Caco-2 (cell line): ENCODE results near the gene IRF2. TPM values are rescaled to one million over a fixed set of nuclear protein-coding genes. Genes with fewer than 3 reads are reported as not detected.

ENCODE experiments used
- BruUV-seq: library from RNA; stranded (reverse); fragments of 400-500 nt; replicated peaks from 2 replicates; lab custom pipeline; 2021; lab: Mats Ljungman, UMichigan
- CTCF ChIA-PET: fragments of 300-600 bp; sonication (Branson Sonifier 250); formaldehyde crosslinking; loops from one replicate; lab custom pipeline; 2022; ENCODE audit warnings: antibody characterized with exemption; lab: Charles Lee
- POLR2A ChIA-PET: fragments of 300-600 bp; sonication (Branson Sonifier 250); formaldehyde crosslinking; loops from one replicate; lab custom pipeline; 2022; ENCODE audit warnings: antibody characterized with exemption; lab: Charles Lee
- DNase-seq, 2 experiments: peaks; one replicate each; pipeline versions ENCODE4 v3.0.0 to v3.0.0-alpha.2; 2020 to 2022
- H3K27me3 ChIP-seq: replicated peaks from 2 replicates; pipeline ENCODE4 v1.6.0; 2011; ENCODE audit warnings: low read length; ENCODE audit not compliant: control insufficient read depth, insufficient read depth
- H3K36me3 ChIP-seq: 2 replicates; pipeline ENCODE4 v1.5.1; 2011; ENCODE audit warnings: low read length; ENCODE audit not compliant: control insufficient read depth, insufficient read depth
- H3K4me1 ChIP-seq: fragments of 250-450 bp; sonication (Bioruptor Pico); 2 replicates; pipeline ENCODE4 v1.5.1; 2020; ENCODE audit warnings: mild to moderate bottlenecking
- H3K4me3 ChIP-seq: 2 replicates; pipeline ENCODE4 v1.5.1; 2011; ENCODE audit warnings: low read depth, mild to moderate bottlenecking, control low read depth, low read length
- H3K9me3 ChIP-seq: fragments of 250-450 bp; sonication (Bioruptor Pico); 2 replicates; pipeline ENCODE4 v1.5.1; 2020; ENCODE audit warnings: mild to moderate bottlenecking, moderate library complexity
- H3K27ac Mint-ChIP-seq: one replicate; pipeline ENCODE4 v1.8.0; 2022; ENCODE audit warnings: mixed read lengths; ENCODE audit not compliant: unreplicated experiment
- H3K27me3 Mint-ChIP-seq: one replicate; pipeline ENCODE4 v1.8.0; 2022; ENCODE audit warnings: mixed read lengths; ENCODE audit not compliant: insufficient read depth, unreplicated experiment
- H3K36me3 Mint-ChIP-seq: one replicate; pipeline ENCODE4 v1.8.0; 2022; ENCODE audit warnings: mild to moderate bottlenecking, mixed read lengths; ENCODE audit not compliant: insufficient read depth, unreplicated experiment
- H3K4me1 Mint-ChIP-seq: one replicate; pipeline ENCODE4 v1.8.0; 2022; ENCODE audit warnings: low read depth, mixed read lengths; ENCODE audit not compliant: unreplicated experiment
- H3K4me3 Mint-ChIP-seq: one replicate; pipeline ENCODE4 v1.8.0; 2022; ENCODE audit warnings: mild to moderate bottlenecking, moderate library complexity, mixed read lengths; ENCODE audit not compliant: unreplicated experiment
- H3K9me3 Mint-ChIP-seq: one replicate; pipeline ENCODE4 v1.8.0; 2022; ENCODE audit warnings: mixed read lengths; ENCODE audit not compliant: unreplicated experiment
- CTCF ChIP-seq, 2 experiments: fragments of 200-600 bp in 1 of 2; IDR thresholded peaks; 1 replicate in 1 of 2; 2 replicates in 1 of 2; pipeline versions ENCODE4 v1.5.1 to v1.8.0; 2011 to 2022; ENCODE audit warnings: antibody characterized with exemption in 1 of 2, control low read depth in 1 of 2, inconsistent platforms in 1 of 2, low read depth in 1 of 2, low read length in 1 of 2, mild to moderate bottlenecking in 1 of 2, moderate library complexity in 1 of 2; ENCODE audit not compliant: insufficient read depth in 1 of 2, severe bottlenecking in 1 of 2, unreplicated experiment in 1 of 2
- intact Hi-C: fragments of 100-400 bp; cut with micrococcal nuclease; formaldehyde crosslinking; loops from one replicate; pipeline ENCODE4 v1.10.0; 2022; ENCODE audit not compliant: unreplicated experiment
- total RNA-seq: library from RNA; stranded (reverse); gene quantifications from 2 replicates; pipeline ENCODE4 v1.2.3, GENCODE V29; 2022

Gene IRF2
- total RNA-seq, 1 experiment from 2014 or later, result 9.2 TPM

- H3K36me3 ChIP-seq, result no peaks in the 10 kb centered on the region
- H3K9me3 Mint-ChIP-seq, result peaks cover 32% of the 10 kb centered on the region
These were observed 100.4 kb downstream of the IRF2 start for GRCh38 chr4:184373886-184374405.

GRCh38 chr4:184371390-184371787 is 103.0 kb downstream of the IRF2 start:
- H3K9me3 ChIP-seq, result no peaks in the 10 kb centered on the region
- DNase-seq, result no peak
- Mint-ChIP-seq H3K36me3 (no peaks in the 10 kb centered on the region), H3K27ac (no peak overlapping the region), H3K4me1 (no peaks in the 10 kb centered on the region), H3K4me3 (no peak overlapping the region), H3K27me3 (no peaks in the 10 kb centered on the region), H3K9me3 (peaks cover 12% of the 10 kb centered on the region)
- BruUV-seq, result no TSS peak
- ChIA-PET POLR2A (no interaction called here), CTCF (no interaction called here)
- H3K36me3 ChIP-seq, result no peaks in the 10 kb centered on the region
- intact Hi-C loops, result no loop called here
- H3K27me3 ChIP-seq, result no peaks in the 10 kb centered on the region
- H3K4me3 ChIP-seq, result no peak overlapping the region
- no peaks in the 10 kb centered on the region for H3K4me1 ChIP-seq
- TF ChIP-seq CTCF (IDR thresholded peaks at IDR 0.05; ENCODE audit: insufficient read depth in 1 of 2, low read depth in 1 of 2, low read length in 1 of 2, severe bottlenecking in 1 of 2, unreplicated experiment in 1 of 2), result no peak

More at GRCh38 chr4:184373886-184374405, 100.4 kb downstream of the IRF2 start:
- H3K9me3 ChIP-seq, result no peaks in the 10 kb centered on the region
- no peak for DNase-seq
- ChIA-PET POLR2A (no interaction called here), CTCF (no interaction called here)
- intact Hi-C loops, result no loop called here
- no peaks in the 10 kb centered on the region for H3K36me3 Mint-ChIP-seq
- H3K4me3 ChIP-seq, result no peak overlapping the region
- no peak for TF ChIP-seq CTCF (IDR thresholded peaks at IDR 0.05; ENCODE audit: insufficient read depth in 1 of 2, low read depth in 1 of 2, low read length in 1 of 2, severe bottlenecking in 1 of 2, unreplicated experiment in 1 of 2)
- no peaks in the 10 kb centered on the region for H3K27me3 Mint-ChIP-seq
- H3K4me1 ChIP-seq, result 0 out of 2 replicates have a peak, but pooled peaks cover 5% of the 10 kb centered on the region
- no peak overlapping the region for H3K4me3 Mint-ChIP-seq
- no TSS peak for BruUV-seq
- no peaks in the 10 kb centered on the region for H3K27me3 ChIP-seq
- H3K4me1 Mint-ChIP-seq, result no peaks in the 10 kb centered on the region
- H3K27ac Mint-ChIP-seq, result no peak overlapping the region

- H3K27me3 ChIP-seq, result no peaks in the 10 kb centered on the region
- Mint-ChIP-seq H3K4me3 (no peak overlapping the region), H3K4me1 (no peaks in the 10 kb centered on the region), H3K9me3 (peaks cover 12% of the 10 kb centered on the region), H3K36me3 (no peaks in the 10 kb centered on the region), H3K27ac (no peak overlapping the region), H3K27me3 (no peaks in the 10 kb centered on the region)
- H3K4me3 ChIP-seq, result no peak overlapping the region
- no peaks in the 10 kb centered on the region for H3K9me3 ChIP-seq
- H3K36me3 ChIP-seq, result no peaks in the 10 kb centered on the region
- ChIA-PET POLR2A (no interaction called here), CTCF (no interaction called here)
- TF ChIP-seq CTCF (IDR thresholded peaks at IDR 0.05; ENCODE audit: insufficient read depth in 1 of 2, low read depth in 1 of 2, low read length in 1 of 2, severe bottlenecking in 1 of 2, unreplicated experiment in 1 of 2), result no peak
- no TSS peak for BruUV-seq
- H3K4me1 ChIP-seq, result no peaks in the 10 kb centered on the region
- intact Hi-C loops, result no loop called here
- no peak for DNase-seq
These were observed 103.5 kb downstream of the IRF2 start for GRCh38 chr4:184370711-184371389.
